Measurements from ENCODE around the gene TLK1. TPM values are rescaled to one million over a fixed set of nuclear protein-coding genes. Genes with fewer than 3 reads are reported as not detected.
"Not testable (repeated sequence)": the region's sequence is repeated elsewhere in the genome, so short reads cannot be mapped to it uniquely, and the experiment has no call there.

Gene TLK1
- polyA plus RNA-seq, 1 donor: 19.1 TPM

- DNase-seq: no peak
Measured at GRCh38 chr2:171142398-171142797, 18.3 kb downstream of the TLK1 start.

- DNase-seq: no peak
Measured at GRCh38 chr2:171141320-171141719, 19.4 kb downstream of the TLK1 start.

- no peak for DNase-seq
Measured at GRCh38 chr2:171139860-171140259, 20.8 kb downstream of the TLK1 start.

GRCh38 chr2:171136024-171136423 lies 24.7 kb downstream of the TLK1 start:
- DNase-seq: no peak

GRCh38 chr2:171134624-171135230 lies 26.0 kb downstream of the TLK1 start:
- DNase-seq: no peak

- no peak for DNase-seq
Measured at GRCh38 chr2:171132086-171132485, 28.6 kb downstream of the TLK1 start.

- no peak for DNase-seq
Measured at GRCh38 chr2:171128461-171128860, 32.2 kb downstream of the TLK1 start.

GRCh38 chr2:171124541-171124940 lies 36.2 kb downstream of the TLK1 start:
- DNase-seq: no peak

- DNase-seq: no peak
Measured at GRCh38 chr2:171109571-171109970, 51.1 kb downstream of the TLK1 start.

- DNase-seq: no peak
Measured at GRCh38 chr2:171109020-171109419, 51.7 kb downstream of the TLK1 start.

- no peak for DNase-seq
Measured at GRCh38 chr2:171107803-171108202, 52.9 kb downstream of the TLK1 start.

GRCh38 chr2:171104379-171104778 lies 56.3 kb downstream of the TLK1 start:
- DNase-seq: no peak

- DNase-seq: no peak
Measured at GRCh38 chr2:171102802-171103201, 57.9 kb downstream of the TLK1 start.

- no peak for DNase-seq
Measured at GRCh38 chr2:171100370-171100769, 60.3 kb downstream of the TLK1 start.

GRCh38 chr2:171098607-171099006 lies 62.1 kb downstream of the TLK1 start:
- no peak for DNase-seq

GRCh38 chr2:171095014-171095582 lies 65.6 kb downstream of the TLK1 start:
- no peak for DNase-seq

- DNase-seq: not testable (repeated sequence)
Measured at GRCh38 chr2:171091517-171091916, 69.2 kb downstream of the TLK1 start.

- DNase-seq: no peak
Measured at GRCh38 chr2:171089489-171089888, 71.2 kb downstream of the TLK1 start.

GRCh38 chr2:171088057-171088834 lies 72.4 kb downstream of the TLK1 start:
- no peak for DNase-seq

- DNase-seq: no peak
Measured at GRCh38 chr2:171087547-171087946, 73.1 kb downstream of the TLK1 start.

GRCh38 chr2:171086352-171087290 lies 74.1 kb downstream of the TLK1 start:
- peak; percentile 22 for DNase-seq

- no peak for DNase-seq
Measured at GRCh38 chr2:171084128-171084527, 76.6 kb downstream of the TLK1 start.

GRCh38 chr2:171083451-171083850 lies 77.2 kb downstream of the TLK1 start:
- DNase-seq: no peak
